AG04450 (cell line): ENCODE measurements around the gene SEMA6A. TPM values are rescaled to one million over a fixed set of nuclear protein-coding genes. Genes with fewer than 3 reads are reported as not detected.

Source experiments
- CTCF ChIA-PET: fragments of 300-600, 350-600 bp; formaldehyde crosslinking; extraction: SDS; loops from one replicate; lab custom pipeline; 2022; ENCODE audit warnings: antibody characterized with exemption, inconsistent platforms; lab: Charles Lee
- POLR2A ChIA-PET: fragments of 350-600 bp; formaldehyde crosslinking; extraction: SDS; loops from one replicate; lab custom pipeline; 2021; ENCODE audit warnings: antibody characterized with exemption, inconsistent platforms; lab: Yijun Ruan, JAX
- DNase-seq: peaks from one replicate; pipeline ENCODE4 v3.0.0-alpha.2; 2011; ENCODE audit warnings: low read depth, low spot score
- H3K27ac ChIP-seq: one replicate; pipeline ENCODE4 v1.5.1; 2012; ENCODE audit warnings: low read depth, low read length, control low read depth
- H3K27me3 ChIP-seq: one replicate; pipeline ENCODE4 v1.6.0; 2012; ENCODE audit warnings: low read length; ENCODE audit not compliant: control insufficient read depth, insufficient read depth
- H3K4me3 ChIP-seq: 2 replicates; pipeline ENCODE4 v1.5.1; 2011; ENCODE audit warnings: mild to moderate bottlenecking, low read depth, low read length, control low read depth
- H3K9me3 ChIP-seq: 2 replicates; pipeline ENCODE4 v1.5.1; 2012; ENCODE audit warnings: low read length; ENCODE audit not compliant: control insufficient read depth, insufficient read depth
- CTCF ChIP-seq: IDR thresholded peaks from 2 replicates; pipeline ENCODE4 v1.5.1; 2011; ENCODE audit warnings: low read depth, low read length, control low read depth, inconsistent platforms
- polyA plus RNA-seq: library from polyadenylated mRNA; depleted of rRNA; stranded (reverse); fragments of >200 nt; gene quantifications from 2 replicates; pipeline ENCODE4 v1.2.3, GENCODE V29; 2011

The SEMA6A gene
- polyA plus RNA-seq, 1 experiment: 0.17 TPM

GRCh38 chr5:116495786-116496357 is 78.8 kb downstream of the SEMA6A start:
- H3K4me3 ChIP-seq: no peak overlapping the region
- peaks cover 9% of the 10 kb centered on the region for H3K27me3 ChIP-seq
- DNase-seq: no peak
- CTCF ChIA-PET: no interaction called here
- H3K27ac ChIP-seq: no peak overlapping the region
- POLR2A ChIA-PET: no interaction called here
- no peak for TF ChIP-seq CTCF
- no peaks in the 10 kb centered on the region for H3K9me3 ChIP-seq

- CTCF ChIA-PET: no interaction called here
Observed at GRCh38 chr5:116494784-116495450, 79.7 kb downstream of the SEMA6A start.

DNA sequence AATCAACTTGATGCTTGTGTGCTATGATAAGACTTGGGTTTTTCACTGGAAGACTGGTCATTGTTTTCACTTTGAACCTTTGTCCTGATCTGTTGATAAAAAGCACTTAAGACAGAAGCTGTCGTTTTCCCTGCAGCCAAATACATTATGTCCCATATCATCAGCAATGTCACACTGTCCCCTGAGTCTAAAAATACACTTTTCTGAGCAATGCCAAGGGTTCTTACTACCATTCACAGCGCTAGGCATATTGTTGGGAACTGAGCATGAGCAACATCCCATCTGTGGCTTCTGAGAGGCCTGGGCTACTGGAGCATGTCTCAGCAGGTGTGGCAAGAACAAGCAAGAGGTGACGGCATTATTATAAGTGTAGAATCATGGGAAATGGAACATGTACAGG is 81.8 kb downstream of the SEMA6A start:
- no peak for DNase-seq
- POLR2A ChIA-PET: interaction anchor here (0.7 kb wide), 1 partner anchor 13 kb away, joined by 7 read pairs; no protein-coding TSS in a partner anchor

More at GRCh38 chr5:116494784-116495450, 79.7 kb downstream of the SEMA6A start:
- H3K9me3 ChIP-seq: no peaks in the 10 kb centered on the region
- H3K4me3 ChIP-seq: no peak overlapping the region
- POLR2A ChIA-PET: no interaction called here
- no peak overlapping the region for H3K27ac ChIP-seq
- H3K27me3 ChIP-seq: peaks cover 7% of the 10 kb centered on the region
- TF ChIP-seq CTCF: no peak
- no peak for DNase-seq

DNA sequence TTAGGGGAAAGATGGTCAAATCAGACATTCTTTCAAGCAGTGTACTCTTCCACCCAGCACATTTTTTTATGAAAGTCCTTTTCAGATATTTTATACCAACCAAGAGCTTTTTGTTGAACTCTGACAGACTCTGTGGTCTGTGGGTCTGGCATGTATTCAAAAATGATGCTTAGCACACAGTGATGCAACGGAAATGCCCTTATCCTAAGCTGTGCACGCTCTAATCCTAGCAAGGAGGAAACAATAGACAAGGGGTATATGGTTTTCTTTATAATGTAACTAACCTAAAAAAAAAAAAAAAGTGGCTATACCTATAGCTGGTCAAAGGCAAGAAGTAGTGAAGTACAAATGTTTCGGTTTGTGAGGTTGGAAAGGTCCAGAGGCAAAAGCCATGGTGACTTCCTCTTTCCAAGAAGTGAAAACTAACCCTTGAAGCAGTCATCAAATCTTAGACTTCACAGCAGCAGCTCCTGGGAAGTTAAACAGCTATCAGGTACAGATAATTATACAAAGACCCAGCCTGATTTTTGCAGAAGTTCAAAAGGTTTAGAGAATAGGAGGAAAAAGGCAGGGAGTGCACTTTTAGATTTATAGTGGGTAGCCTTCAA is 82.5 kb downstream of the SEMA6A start:
- TF ChIP-seq CTCF: no peak
- DNase-seq: peak; percentile 66
- POLR2A ChIA-PET: interaction anchor here (0.7 kb wide), 1 partner anchor 13 kb away, joined by 7 read pairs; no protein-coding TSS in a partner anchor

More for the DNA sequence above, 81.8 kb downstream of the SEMA6A start:
- Histone ChIP-seq H3K27ac (no peak overlapping the region), H3K27me3 (peaks cover 7% of the 10 kb centered on the region), H3K4me3 (no peak overlapping the region), H3K9me3 (no peaks in the 10 kb centered on the region)
- CTCF ChIA-PET: interaction anchor here (1.1 kb wide), 1 partner anchor 355 kb away, joined by 4 read pairs; no protein-coding TSS in a partner anchor
- no peak for TF ChIP-seq CTCF

More for the DNA sequence above, 82.5 kb downstream of the SEMA6A start:
- Histone ChIP-seq H3K27ac (no peak overlapping the region), H3K27me3 (peaks cover 7% of the 10 kb centered on the region), H3K4me3 (no peak overlapping the region), H3K9me3 (no peaks in the 10 kb centered on the region)
- CTCF ChIA-PET: interaction anchor here (1.1 kb wide), 1 partner anchor 355 kb away, joined by 4 read pairs; no protein-coding TSS in a partner anchor
